CD4-positive, alpha-beta memory T cell (primary cell): ENCODE results near the gene RPS21. TPM values are rescaled to one million over a fixed set of nuclear protein-coding genes. Genes with fewer than 3 reads are reported as not detected.
A peak's percentile ranks its signal among the peaks of the same experiment; 100 is the strongest.

ENCODE experiments used
- CTCF ChIA-PET: fragments of 350-600 bp; sonication (Branson Sonifier 250); formaldehyde crosslinking; loops from one replicate; lab custom pipeline; 2021; ENCODE audit warnings: inconsistent platforms; ENCODE audit not compliant: partially characterized antibody; lab: Charles Lee
- POLR2A ChIA-PET: fragments of 350-600 bp; sonication (Branson Sonifier 250); formaldehyde crosslinking; loops from one replicate; lab custom pipeline; 2021; ENCODE audit not compliant: partially characterized antibody; lab: Charles Lee
- DNase-seq, 5 donors: peaks; one replicate each; pipeline versions ENCODE4 v3.0.0 to v3.0.0-alpha.2; 2020 to 2022; ENCODE audit warnings: mixed read lengths in 1 of 5
- H3K27ac ChIP-seq: one replicate; pipeline ENCODE4 v1.7.0; 2013; ENCODE audit warnings: low read depth, low read length
- H3K27me3 ChIP-seq: 2 replicates; pipeline ENCODE4 v1.7.0; 2013; ENCODE audit warnings: mild to moderate bottlenecking, low read length, moderate library complexity; ENCODE audit not compliant: insufficient read depth
- H3K36me3 ChIP-seq: 2 replicates; pipeline ENCODE4 v1.7.0; 2013; ENCODE audit warnings: mild to moderate bottlenecking, low read length, moderate library complexity; ENCODE audit not compliant: insufficient read depth
- H3K4me1 ChIP-seq: 2 replicates; pipeline ENCODE4 v1.7.0; 2013; ENCODE audit warnings: mild to moderate bottlenecking, low read length, moderate library complexity; ENCODE audit not compliant: insufficient read depth
- H3K4me3 ChIP-seq, 2 donors: one replicate each; pipeline ENCODE4 v1.7.0; 2013; ENCODE audit warnings: low read length in 2 of 2, mild to moderate bottlenecking in 1 of 2
- H3K9me3 ChIP-seq, 2 donors: one replicate each; pipeline ENCODE4 v1.7.0; 2013; ENCODE audit warnings: low read length in 2 of 2, control low read depth in 1 of 2; ENCODE audit not compliant: control insufficient read depth in 1 of 2
- H3K27ac Mint-ChIP-seq, 7 donors: one replicate each; pipeline ENCODE4 v1.8.0; 2020 to 2021; ENCODE audit warnings: mixed read lengths in 7 of 7, mild to moderate bottlenecking in 6 of 7, inconsistent platforms in 3 of 7, moderate library complexity in 3 of 7
- H3K27me3 Mint-ChIP-seq, 2 donors: one replicate each; pipeline ENCODE4 v1.8.0; 2020 to 2021; ENCODE audit warnings: mixed read lengths in 2 of 2
- H3K36me3 Mint-ChIP-seq, 2 donors: one replicate each; pipeline ENCODE4 v1.8.0; 2020 to 2021; ENCODE audit warnings: mixed read lengths in 2 of 2, inconsistent platforms in 1 of 2, mild to moderate bottlenecking in 1 of 2
- H3K4me1 Mint-ChIP-seq, 4 donors: one replicate each; pipeline ENCODE4 v1.8.0; 2020 to 2021; ENCODE audit warnings: mixed read lengths in 4 of 4, mild to moderate bottlenecking in 1 of 4
- H3K4me3 Mint-ChIP-seq, 8 donors: one replicate each; pipeline ENCODE4 v1.8.0; 2020 to 2021; ENCODE audit warnings: mixed read lengths in 8 of 8, mild to moderate bottlenecking in 7 of 8, moderate library complexity in 6 of 8, inconsistent platforms in 3 of 8
- H3K9me3 Mint-ChIP-seq, 8 donors: one replicate each; pipeline ENCODE4 v1.8.0; 2020 to 2021; ENCODE audit warnings: mixed read lengths in 8 of 8, mild to moderate bottlenecking in 5 of 8, inconsistent platforms in 3 of 8, moderate library complexity in 1 of 8
- intact Hi-C: fragments of 100-400 bp; cut with micrococcal nuclease; formaldehyde crosslinking; loops from one replicate; pipeline ENCODE4 v1.15.1; 2023
- polyA plus RNA-seq, 2 donors: library from polyadenylated mRNA; unstranded; fragments of 300-500 nt; fragmentation: Illumina TruSeq; gene quantifications; one replicate each; pipeline ENCODE4 v1.2.3, GENCODE V29; 2021
- total RNA-seq, 2 experiments: library from RNA; stranded (reverse); gene quantifications; one replicate each; pipeline ENCODE4 v1.2.3, GENCODE V29; 2021

RPS21 gene
- total and polyA plus RNA-seq, 4 experiments from 2014 or later, result 1,968 to 3,368 (median 2,948) TPM

GRCh38 chr20:62400021-62400420 is 13.1 kb downstream of the RPS21 start:
- ChIA-PET POLR2A (interaction anchor here (0.7 to 1.2 kb wide), 2 partner anchors 13 to 217 kb away, joined by 3 read pairs; partner anchors contain the start of gene RPS21), CTCF (interaction anchor here (2.0 kb wide), 1 partner anchor 17 kb away, joined by 6 read pairs; no protein-coding TSS in a partner anchor)
- no peaks in the 10 kb centered on the region for H3K36me3 ChIP-seq
- H3K36me3 Mint-ChIP-seq, result peaks cover 0 to 8% of the 10 kb centered on the region in 2 donors
- no peak overlapping the region for H3K27ac Mint-ChIP-seq
- no peaks in the 10 kb centered on the region for H3K27me3 ChIP-seq
- no peaks in the 10 kb centered on the region for H3K27me3 Mint-ChIP-seq
- no peak overlapping the region for H3K4me3 Mint-ChIP-seq
- peaks cover 0 to 3% (median 0%) of the 10 kb centered on the region in 8 donors for H3K9me3 Mint-ChIP-seq
- no peaks in the 10 kb centered on the region for H3K9me3 ChIP-seq
- H3K27ac ChIP-seq, result no peak overlapping the region
- no peaks in the 10 kb centered on the region for H3K4me1 ChIP-seq
- no peak overlapping the region for H3K4me3 ChIP-seq
- peaks cover 3 to 21% (median 9%) of the 10 kb centered on the region in 4 donors for H3K4me1 Mint-ChIP-seq
- no peak for DNase-seq
- intact Hi-C loops, result no loop called here

GRCh38 chr20:62400541-62400940 is 13.6 kb downstream of the RPS21 start:
- POLR2A ChIA-PET, result interaction anchor here (1.2 kb wide), 1 partner anchor 14 kb away, joined by 3 read pairs; the partner anchor contains the start of gene RPS21

GRCh38 chr20:62401331-62401779 is 14.5 kb downstream of the RPS21 start:
- ChIA-PET CTCF (no interaction called here), POLR2A (interaction anchor here (1.5 kb wide), 1 partner anchor 99 kb away, joined by 3 read pairs; no protein-coding TSS in a partner anchor)
- intact Hi-C loops, result no loop called here
- Histone ChIP-seq H3K27ac (no peak overlapping the region), H3K36me3 (no peaks in the 10 kb centered on the region), H3K9me3 (no peaks in the 10 kb centered on the region), H3K27me3 (no peaks in the 10 kb centered on the region), H3K4me1 (peaks cover 11% of the 10 kb centered on the region), H3K4me3 (no peak overlapping the region)
- no peak for DNase-seq
- Mint-ChIP-seq H3K27me3 (no peaks in the 10 kb centered on the region), H3K36me3 (peaks cover 0 to 13% of the 10 kb centered on the region in 2 donors), H3K27ac (no peak overlapping the region), H3K4me1 (peaks cover 12 to 34% (median 20%) of the 10 kb centered on the region in 4 donors), H3K9me3 (peaks cover 0 to 3% (median 0%) of the 10 kb centered on the region in 8 donors), H3K4me3 (no peak overlapping the region)

More at GRCh38 chr20:62400541-62400940, 13.6 kb downstream of the RPS21 start:
- H3K4me3 ChIP-seq, result no peak overlapping the region
- no peak for DNase-seq
- Mint-ChIP-seq H3K9me3 (peaks cover 0 to 3% (median 0%) of the 10 kb centered on the region in 8 donors), H3K27me3 (no peaks in the 10 kb centered on the region), H3K4me3 (no peak overlapping the region), H3K27ac (peak overlapping the region in 1 of 7 donors; percentile 5), H3K4me1 (peaks cover 7 to 26% (median 14%) of the 10 kb centered on the region in 4 donors), H3K36me3 (peaks cover 0 to 10% of the 10 kb centered on the region in 2 donors)
- H3K27ac ChIP-seq, result no peak overlapping the region
- CTCF ChIA-PET, result interaction anchor here (2.0 kb wide), 1 partner anchor 18 kb away, joined by 6 read pairs; no protein-coding TSS in a partner anchor
- no peaks in the 10 kb centered on the region for H3K27me3 ChIP-seq
- H3K36me3 ChIP-seq, result no peaks in the 10 kb centered on the region
- H3K9me3 ChIP-seq, result no peaks in the 10 kb centered on the region
- intact Hi-C loops, result no loop called here
- peaks cover 2% of the 10 kb centered on the region for H3K4me1 ChIP-seq

- Histone ChIP-seq H3K4me3 (no peak overlapping the region), H3K9me3 (no peaks in the 10 kb centered on the region), H3K27me3 (no peaks in the 10 kb centered on the region), H3K36me3 (no peaks in the 10 kb centered on the region), H3K27ac (no peak overlapping the region), H3K4me1 (peaks cover 16% of the 10 kb centered on the region)
- intact Hi-C loops, result no loop called here
- Mint-ChIP-seq H3K27me3 (no peaks in the 10 kb centered on the region), H3K4me3 (no peak overlapping the region), H3K27ac (peak overlapping the region in 1 of 7 donors; percentile 65), H3K9me3 (peaks cover 0 to 3% (median 0%) of the 10 kb centered on the region in 8 donors), H3K4me1 (peaks cover 12 to 34% (median 21%) of the 10 kb centered on the region in 4 donors), H3K36me3 (peaks cover 0 to 13% of the 10 kb centered on the region in 2 donors)
- POLR2A ChIA-PET, result interaction anchor here (1.5 kb wide), 1 partner anchor 100 kb away, joined by 3 read pairs; no protein-coding TSS in a partner anchor
- DNase-seq, result no peak
- CTCF ChIA-PET, result no interaction called here
These were observed 15.7 kb downstream of the RPS21 start for GRCh38 chr20:62402456-62403150.

GRCh38 chr20:62403331-62403730 is 16.4 kb downstream of the RPS21 start:
- no peaks in the 10 kb centered on the region for H3K9me3 ChIP-seq
- Mint-ChIP-seq H3K27ac (peak overlapping the region in 3 of 7 donors; percentile 65 to 81 (median 65)), H3K27me3 (no peaks in the 10 kb centered on the region), H3K4me1 (peaks cover 12 to 39% (median 21%) of the 10 kb centered on the region in 4 donors), H3K9me3 (peaks cover 0 to 1% (median 0%) of the 10 kb centered on the region in 8 donors), H3K4me3 (peak overlapping the region in 1 of 8 donors; percentile 38), H3K36me3 (peaks cover 0 to 13% of the 10 kb centered on the region in 2 donors)
- POLR2A ChIA-PET, result no interaction called here
- CTCF ChIA-PET, result no interaction called here
- intact Hi-C loops, result no loop called here
- no peaks in the 10 kb centered on the region for H3K36me3 ChIP-seq
- H3K4me1 ChIP-seq, result peaks cover 21% of the 10 kb centered on the region
- H3K27me3 ChIP-seq, result no peaks in the 10 kb centered on the region
- no peak overlapping the region for H3K4me3 ChIP-seq
- no peak for DNase-seq
- no peak overlapping the region for H3K27ac ChIP-seq

GRCh38 chr20:62404112-62404665 is 17.3 kb downstream of the RPS21 start:
- H3K27ac Mint-ChIP-seq, result peak overlapping the region in 3 of 7 donors; percentile 43 to 72 (median 54)
- H3K27ac ChIP-seq, result no peak overlapping the region
- no peaks in the 10 kb centered on the region for H3K27me3 Mint-ChIP-seq
- no peaks in the 10 kb centered on the region for H3K36me3 ChIP-seq
- ChIA-PET CTCF (no interaction called here), POLR2A (no interaction called here)
- DNase-seq, result no peak
- H3K36me3 Mint-ChIP-seq, result peaks cover 0 to 13% of the 10 kb centered on the region in 2 donors
- H3K9me3 ChIP-seq, result no peaks in the 10 kb centered on the region
- peaks cover 21% of the 10 kb centered on the region for H3K4me1 ChIP-seq
- H3K4me1 Mint-ChIP-seq, result peaks cover 12 to 40% (median 21%) of the 10 kb centered on the region in 4 donors
- peaks cover 0 to 1% (median 0%) of the 10 kb centered on the region in 8 donors for H3K9me3 Mint-ChIP-seq
- intact Hi-C loops, result no loop called here
- no peak overlapping the region for H3K4me3 ChIP-seq
- peak overlapping the region in 5 of 8 donors; percentile 29 to 63 (median 46) for H3K4me3 Mint-ChIP-seq
- no peaks in the 10 kb centered on the region for H3K27me3 ChIP-seq

- no peaks in the 10 kb centered on the region for H3K36me3 ChIP-seq
- H3K27me3 ChIP-seq, result no peaks in the 10 kb centered on the region
- DNase-seq, result no peak
- no peak overlapping the region for H3K4me3 ChIP-seq
- no peak overlapping the region for H3K4me3 Mint-ChIP-seq
- H3K27ac ChIP-seq, result no peak overlapping the region
- intact Hi-C loops, result loop anchor here (5.0 kb wide), 1 partner anchor 393 kb away; the partner anchor contains the start of gene MRGBP
- CTCF ChIA-PET, result no interaction called here
- H3K4me1 ChIP-seq, result peaks cover 25% of the 10 kb centered on the region
- H3K4me1 Mint-ChIP-seq, result peaks cover 15 to 45% (median 26%) of the 10 kb centered on the region in 4 donors
- no peak overlapping the region for H3K27ac Mint-ChIP-seq
- POLR2A ChIA-PET, result interaction anchor here (1.5 kb wide), 1 partner anchor 18 kb away, joined by 8 read pairs; the partner anchor contains the start of gene RPS21
- H3K36me3 Mint-ChIP-seq, result peaks cover 0 to 13% of the 10 kb centered on the region in 2 donors
- H3K9me3 Mint-ChIP-seq, result peaks cover 0 to 1% (median 0%) of the 10 kb centered on the region in 8 donors
- H3K9me3 ChIP-seq, result no peaks in the 10 kb centered on the region
- H3K27me3 Mint-ChIP-seq, result no peaks in the 10 kb centered on the region
These were observed 17.8 kb downstream of the RPS21 start for GRCh38 chr20:62404761-62405107.
